Measurements from ENCODE around the gene PTPRN2.

The PTPRN2 gene

GRCh38 chr7:157801113-157801512 is 786.5 kb downstream of the PTPRN2 start:
- DNase-seq (ENCODE audit: low read depth in 2 of 2) = no peak

GRCh38 chr7:157800281-157800680 is 787.3 kb downstream of the PTPRN2 start:
- DNase-seq (ENCODE audit: low read depth in 2 of 2) = no peak

DNA sequence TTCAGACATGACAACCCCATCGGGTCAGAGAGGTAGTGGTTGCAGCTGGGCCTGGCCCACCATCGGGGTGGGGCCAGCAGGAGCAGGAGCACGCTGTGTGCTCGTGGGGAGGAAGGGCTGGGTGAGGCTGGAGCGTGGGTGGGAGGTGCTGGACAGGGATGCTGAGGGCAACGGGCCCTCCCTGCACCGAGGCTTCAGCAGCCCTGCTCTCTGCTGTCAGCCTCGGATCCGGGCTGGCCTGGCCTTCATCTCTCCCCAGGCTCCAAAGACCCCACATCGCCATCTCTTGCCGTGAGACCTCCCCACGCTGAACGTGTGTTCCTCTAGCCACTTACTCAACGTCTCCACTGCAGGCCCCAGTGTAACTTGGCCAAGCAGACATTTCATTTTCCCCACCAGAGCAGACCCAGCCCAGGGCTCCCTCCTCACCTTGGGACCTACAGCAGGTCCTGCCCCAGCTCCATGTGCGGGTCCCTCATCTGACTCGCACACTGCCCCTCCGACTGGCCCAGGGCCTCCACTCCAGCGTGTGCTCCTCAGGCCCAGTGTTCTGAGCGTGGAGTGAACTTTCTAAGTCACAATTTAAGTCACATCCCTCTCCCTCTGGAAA is 788.4 kb downstream of the PTPRN2 start:
- DNase-seq (ENCODE audit: low read depth in 2 of 2) = no peak

DNA sequence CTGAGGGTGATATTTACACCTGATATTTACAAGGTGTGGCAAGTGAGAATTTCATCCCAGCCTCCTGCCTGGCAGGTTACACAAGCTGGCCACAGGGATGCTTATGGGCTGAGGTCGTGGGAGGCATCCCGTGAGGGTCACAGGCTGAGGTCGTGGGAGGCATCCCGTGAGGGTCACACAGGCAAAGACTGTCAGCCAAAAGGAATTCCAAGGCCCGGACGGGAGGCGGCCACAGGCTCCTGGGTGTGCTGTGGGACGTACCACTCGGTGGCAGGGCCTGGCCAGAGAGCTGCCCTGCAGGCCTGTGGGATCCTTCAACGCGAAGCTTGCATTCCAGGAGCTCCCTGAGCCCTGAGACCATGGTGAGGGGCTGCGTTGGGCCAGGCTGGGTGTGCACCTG is 790.3 kb downstream of the PTPRN2 start:
- DNase-seq (ENCODE audit: low read depth in 2 of 2) = no peak

DNA sequence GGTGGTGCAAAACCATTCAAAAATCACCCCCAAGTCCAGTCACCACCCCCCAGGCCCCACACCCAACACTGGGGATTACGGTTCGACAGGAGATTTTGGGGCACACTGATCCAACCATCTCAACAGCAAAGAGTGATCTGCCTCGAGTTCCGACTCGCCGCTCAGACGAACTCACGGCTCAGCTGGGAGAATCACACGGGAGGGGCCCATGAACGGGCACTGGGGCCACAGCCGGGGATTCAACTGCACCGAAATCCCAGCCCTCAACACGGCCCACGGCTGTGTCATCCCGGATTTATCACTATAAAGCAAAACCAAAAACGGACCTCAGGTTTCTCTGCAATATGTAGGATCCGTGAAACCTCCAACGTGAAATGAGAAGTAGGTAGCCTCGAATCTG is 790.8 kb downstream of the PTPRN2 start:
- no peak for DNase-seq (ENCODE audit: low read depth in 2 of 2)

DNA sequence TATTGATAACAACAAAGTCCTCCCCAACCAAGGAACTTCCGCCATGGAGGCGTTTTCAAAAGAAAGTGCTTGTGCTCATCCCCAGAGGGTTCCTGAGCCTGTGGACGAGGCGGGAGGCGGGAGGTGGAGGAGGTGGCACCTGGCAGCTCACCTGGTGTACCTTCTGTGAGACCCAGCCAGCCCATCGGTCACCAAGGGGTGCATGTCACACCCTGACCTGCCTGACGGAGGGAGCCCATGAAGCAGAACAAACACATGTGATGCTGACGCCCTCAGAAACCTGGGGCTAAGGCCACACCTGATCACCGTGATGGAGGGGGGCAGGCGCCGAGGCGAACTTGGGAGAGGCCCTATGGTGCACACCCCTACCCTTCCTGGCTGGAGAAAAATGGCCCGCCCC is 792.0 kb downstream of the PTPRN2 start:
- DNase-seq (ENCODE audit: low read depth in 2 of 2) = no peak

DNA sequence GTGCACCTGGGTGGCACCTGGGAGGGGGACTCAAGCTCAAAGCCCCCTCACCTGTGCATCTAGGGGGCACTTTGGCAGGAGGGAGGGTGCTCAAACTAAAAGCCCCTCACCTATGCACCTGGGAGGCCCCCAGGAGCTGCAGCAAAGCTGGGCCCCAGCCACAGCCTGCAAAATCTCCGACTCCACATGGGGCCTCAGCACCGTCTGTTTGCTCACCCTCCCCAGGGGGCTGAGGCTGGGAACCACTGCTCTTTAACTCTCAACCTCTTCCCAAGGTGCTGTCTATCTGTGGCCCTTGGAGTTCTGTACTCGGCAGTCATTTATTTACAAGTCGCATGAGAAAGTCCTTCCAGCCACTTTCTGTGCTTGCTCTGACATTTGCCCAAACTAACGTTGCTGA is 792.4 kb downstream of the PTPRN2 start:
- no peak for DNase-seq (ENCODE audit: low read depth in 2 of 2)

- no peak for DNase-seq (ENCODE audit: low read depth in 2 of 2)
Observed at GRCh38 chr7:157794746-157795065, 792.9 kb downstream of the PTPRN2 start.

- no peak for DNase-seq (ENCODE audit: low read depth in 2 of 2)
Observed at GRCh38 chr7:157793973-157794745, 793.5 kb downstream of the PTPRN2 start.

- no peak for DNase-seq (ENCODE audit: low read depth in 2 of 2)
Observed at GRCh38 chr7:157793087-157793353, 794.6 kb downstream of the PTPRN2 start.

DNA sequence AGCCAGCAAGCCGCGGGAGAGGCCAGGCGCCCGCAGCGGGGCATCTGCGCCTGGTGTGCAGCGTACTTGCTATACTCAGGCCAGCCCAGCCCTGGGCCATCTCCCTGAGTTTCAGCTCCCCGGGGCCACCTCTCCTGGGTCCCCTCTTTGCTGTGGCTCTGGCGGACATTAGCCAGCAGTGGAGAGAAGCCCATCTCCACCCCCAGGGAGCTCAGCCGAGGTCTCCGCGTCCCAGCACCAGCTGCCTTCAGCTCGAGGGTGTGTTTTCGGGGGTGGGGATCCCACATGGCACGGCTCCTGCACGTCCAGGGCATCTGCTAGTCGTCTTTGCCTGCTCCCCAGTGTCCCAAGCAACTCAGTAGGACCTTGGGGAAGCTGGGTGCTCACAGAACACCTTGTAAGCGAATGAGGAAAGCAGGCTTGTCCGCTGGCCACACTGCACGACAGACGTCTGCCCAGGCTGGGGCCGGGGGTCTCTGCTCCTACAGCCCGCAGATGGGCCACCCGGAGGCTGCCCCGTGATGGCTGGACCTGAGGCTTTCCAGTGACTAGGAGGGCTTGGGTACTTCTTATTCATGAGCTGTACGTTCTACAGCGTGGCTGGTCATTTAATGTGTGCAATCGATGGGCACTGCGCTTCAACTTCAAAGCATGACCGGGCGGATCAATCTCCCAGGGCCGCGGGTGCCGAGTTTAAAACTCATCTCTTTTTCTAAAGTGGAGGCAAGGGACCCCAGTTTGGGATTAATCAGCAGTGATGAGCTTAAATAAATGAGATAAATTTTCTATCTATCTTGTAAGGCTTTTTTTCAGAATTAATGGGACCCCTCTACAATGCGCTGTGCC is 795.2 kb downstream of the PTPRN2 start:
- no peak for DNase-seq (ENCODE audit: low read depth in 2 of 2)

DNA sequence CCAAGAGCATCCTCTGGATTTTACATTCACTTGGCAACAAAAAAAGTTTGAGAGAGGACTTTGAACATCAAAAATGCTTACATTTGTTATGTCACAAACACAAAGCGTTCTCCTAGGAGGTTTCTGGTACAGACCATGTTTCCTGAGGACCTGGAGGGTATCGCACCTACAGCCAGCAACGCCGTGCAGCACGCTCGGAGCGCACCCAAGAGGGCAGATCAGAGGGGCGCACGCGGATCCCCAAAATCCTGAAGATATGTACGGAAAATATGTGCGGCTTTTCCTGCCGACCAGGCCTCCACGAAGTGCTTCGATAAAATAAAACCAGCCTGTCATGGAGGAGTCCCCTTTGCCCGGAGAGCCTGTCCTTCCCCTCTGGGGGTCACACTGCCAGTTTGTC is 796.0 kb downstream of the PTPRN2 start:
- no peak for DNase-seq (ENCODE audit: low read depth in 2 of 2)

GRCh38 chr7:157791261-157791660 is 796.4 kb downstream of the PTPRN2 start:
- no peak for DNase-seq (ENCODE audit: low read depth in 2 of 2)

DNA sequence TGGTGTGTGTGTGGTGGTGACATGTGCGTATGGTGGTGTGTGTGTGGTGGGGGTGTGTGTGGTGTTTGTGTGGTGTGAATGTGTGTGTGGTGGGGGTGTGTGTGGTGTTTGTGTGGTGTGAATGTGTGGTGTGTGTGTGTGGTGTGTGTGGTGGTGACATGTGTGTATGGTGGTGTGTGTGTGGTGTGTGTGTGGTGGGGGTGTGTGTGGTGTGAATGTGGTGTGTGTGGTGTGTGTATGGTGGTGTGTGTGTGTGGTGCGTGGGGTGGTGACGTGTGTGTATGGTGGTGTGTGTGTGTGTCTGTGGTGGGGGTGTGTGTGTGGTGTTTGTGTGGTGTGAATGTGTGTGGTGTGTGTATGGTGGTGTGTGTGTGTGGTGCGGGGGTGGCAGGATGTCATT is 797.7 kb downstream of the PTPRN2 start:
- no peak for DNase-seq (ENCODE audit: low read depth in 2 of 2)

GRCh38 chr7:157789094-157789493 is 798.5 kb downstream of the PTPRN2 start:
- DNase-seq (ENCODE audit: low read depth in 2 of 2) = no peak

- DNase-seq (ENCODE audit: low read depth in 2 of 2) = no peak
Observed at GRCh38 chr7:157788573-157788972, 799.0 kb downstream of the PTPRN2 start.

DNA sequence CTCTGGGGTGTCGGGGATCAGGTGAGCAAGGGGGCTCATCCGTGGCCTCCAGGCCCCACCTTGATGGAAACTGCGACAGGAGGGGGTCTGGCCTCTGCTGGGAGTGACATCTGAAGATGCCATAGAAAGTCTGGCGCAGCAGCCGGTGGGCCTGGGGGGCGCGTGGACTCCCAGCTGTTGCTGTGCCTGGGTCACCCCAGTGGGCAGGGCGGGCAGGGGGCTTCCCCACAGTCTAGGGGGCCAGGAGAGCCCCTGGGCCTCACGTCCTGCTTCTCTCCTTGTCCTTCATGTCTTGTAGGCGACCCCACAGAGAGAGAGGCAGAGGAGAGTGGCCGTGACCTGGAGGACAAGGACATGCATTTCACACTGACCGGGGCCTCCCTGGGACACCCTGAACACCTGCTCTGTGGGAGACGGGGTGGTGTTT is 800.3 kb downstream of the PTPRN2 start:
- DNase-seq (ENCODE audit: low read depth in 2 of 2) = no peak

DNA sequence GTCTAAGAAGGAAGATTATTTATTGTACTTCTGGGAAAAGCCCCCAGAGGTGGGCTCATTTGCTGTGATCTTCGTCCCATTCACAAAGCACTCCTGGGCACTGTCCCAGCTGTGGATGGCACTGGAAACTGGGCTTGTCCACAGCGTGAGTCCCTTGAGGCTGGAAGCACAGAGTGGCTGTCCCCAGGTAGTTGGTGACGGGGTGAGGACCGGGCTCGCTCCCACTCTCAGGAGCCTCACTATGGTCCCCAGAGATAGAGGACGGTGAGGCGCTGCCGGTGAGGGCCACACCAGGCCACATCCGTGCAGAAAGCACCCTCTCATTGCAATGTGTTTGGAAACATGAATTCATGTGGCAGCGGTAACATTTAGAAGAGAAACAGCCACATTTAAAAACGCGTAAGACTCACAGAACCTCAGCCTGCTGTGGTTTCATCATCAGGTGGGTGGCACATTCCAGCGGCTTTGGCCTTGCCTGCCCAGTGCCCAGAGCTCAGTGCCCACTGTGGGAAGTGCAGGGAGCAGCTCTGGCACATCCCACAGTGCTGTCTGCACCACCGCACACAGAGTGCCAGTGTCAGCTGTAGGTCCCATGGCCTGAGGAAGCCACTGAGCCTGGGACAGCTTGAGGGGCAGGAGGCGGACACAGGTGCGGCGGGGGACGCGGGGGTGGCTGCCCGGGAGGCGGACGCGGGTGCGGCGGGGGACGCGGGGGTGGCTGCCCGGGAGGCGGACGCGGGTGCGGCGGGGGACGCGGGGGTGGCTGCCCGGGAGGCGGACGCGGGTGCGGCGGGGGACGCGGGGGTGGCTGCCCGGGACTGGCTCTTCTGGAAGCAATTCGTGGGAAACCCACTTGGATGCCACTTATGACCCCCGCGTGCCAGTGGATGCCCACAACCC is 801.0 kb downstream of the PTPRN2 start:
- no peak for DNase-seq (ENCODE audit: low read depth in 2 of 2)

DNA sequence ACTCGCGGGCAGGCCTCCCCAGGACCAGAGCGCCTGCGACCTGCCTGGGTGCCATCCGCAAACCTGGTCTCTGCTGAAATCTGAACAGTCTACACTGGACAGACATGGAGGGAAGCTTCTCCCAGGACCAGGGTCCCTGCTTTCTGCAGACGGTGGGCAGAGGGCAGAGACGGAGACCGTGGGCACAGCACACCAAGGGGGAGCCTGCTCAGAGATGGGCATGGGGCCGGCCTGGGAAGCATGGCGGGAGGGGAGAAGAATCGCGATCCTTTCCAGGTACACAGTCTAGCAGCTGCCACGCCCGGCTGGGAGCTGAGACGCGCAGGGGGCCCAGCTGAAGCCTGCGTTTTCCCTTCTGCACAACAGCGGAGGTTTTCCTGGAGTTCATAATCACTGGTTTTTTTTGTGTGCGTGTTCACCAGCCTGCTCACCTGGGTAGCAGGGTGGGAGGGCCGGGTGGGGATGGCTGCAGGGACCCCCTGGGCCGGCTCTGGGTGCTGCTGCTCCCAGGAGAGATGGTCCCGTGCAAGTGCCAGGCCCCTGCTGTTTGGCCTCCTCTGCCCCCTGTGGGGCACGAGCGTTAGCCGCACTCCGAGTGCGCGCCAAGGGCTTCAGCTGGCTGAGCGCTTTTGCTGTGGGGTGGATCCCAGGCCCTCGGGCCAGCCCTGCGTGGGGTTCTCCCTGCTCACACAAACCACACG is 802.0 kb downstream of the PTPRN2 start:
- DNase-seq (ENCODE audit: low read depth in 2 of 2) = no peak

- no peak for DNase-seq (ENCODE audit: low read depth in 2 of 2)
Observed at GRCh38 chr7:157784979-157785441, 802.6 kb downstream of the PTPRN2 start.

Measured in activated CD4-positive, alpha-beta T cell treated with anti-CD3 and anti-CD28 coated beads for 24 hours (primary cell).